K562 (cell line): ENCODE measurements around the gene UMAD1. TPM values are rescaled to one million over a fixed set of nuclear protein-coding genes. Genes with fewer than 3 reads are reported as not detected.
A peak's percentile ranks its signal among the peaks of the same experiment; 100 is the strongest.

Experiments used
- ARNT ChIP-seq, 2 experiments: fragments of 450-650 bp; IDR thresholded peaks; 2 replicates each; pipeline ENCODE4 v1.6.1; 2016; ENCODE audit warnings: mild to moderate bottlenecking in 1 of 2
- CBX8 ChIP-seq: fragments of 200-600 bp; sonication (generic); IDR thresholded peaks from 2 replicates; pipeline ENCODE4 v1.6.1; 2012; ENCODE audit warnings: borderline replicate concordance, mixed run types, low read depth, mild to moderate bottlenecking, moderate library complexity, mixed read lengths, low read length, control low read depth, inconsistent platforms; ENCODE audit not compliant: poor library complexity, severe bottlenecking; ENCODE audit errors: extremely low read depth
- CHD2 ChIP-seq: IDR thresholded peaks from 2 replicates; pipeline ENCODE4 v1.6.1; 2011; ENCODE audit warnings: low read depth, low read length
- DPF2 ChIP-seq: fragments of 450-650 bp; IDR thresholded peaks from 2 replicates; pipeline ENCODE4 v1.6.1; 2016
- FOXK1 ChIP-seq: sonication (generic); formaldehyde crosslinking; IDR thresholded peaks from 2 replicates; pipeline ENCODE4 v1.8.0; 2022; ENCODE audit warnings: missing genetic modification reagents, mild to moderate bottlenecking, borderline replicate concordance
- LCOR ChIP-seq: sonication (generic); formaldehyde crosslinking; IDR thresholded peaks from 2 replicates; pipeline ENCODE4 v1.8.0; 2022; ENCODE audit warnings: mild to moderate bottlenecking, missing genetic modification reagents
- LEF1 ChIP-seq: fragments of 450-650 bp; IDR thresholded peaks from 2 replicates; pipeline ENCODE4 v1.6.1; 2016; ENCODE audit warnings: mild to moderate bottlenecking
- MAFF ChIP-seq: IDR thresholded peaks from 2 replicates; pipeline ENCODE4 v1.6.1; 2012; ENCODE audit warnings: low read length, improper control_type of control experiment
- MEIS2 ChIP-seq: fragments of 450-650 bp; IDR thresholded peaks from 2 replicates; pipeline ENCODE4 v1.6.1; 2014; ENCODE audit warnings: mild to moderate bottlenecking; ENCODE audit not compliant: partially characterized antibody
- POU5F1 ChIP-seq: fragments of 150-350 bp; IDR thresholded peaks from 2 replicates; pipeline ENCODE4 v1.6.1; 2014; ENCODE audit warnings: borderline replicate concordance, low read length, low read depth, mild to moderate bottlenecking; ENCODE audit not compliant: partially characterized antibody
- PURB ChIP-seq: sonication (generic); formaldehyde crosslinking; IDR thresholded peaks from 2 replicates; pipeline ENCODE4 v1.9.0; 2021; ENCODE audit warnings: low read depth, mild to moderate bottlenecking, missing genetic modification reagents
- SIX5 ChIP-seq, 2 experiments: IDR thresholded peaks; 2 replicates each; pipeline ENCODE4 v1.6.1; 2011; ENCODE audit warnings: low read length in 2 of 2, borderline replicate concordance in 1 of 2, low read depth in 1 of 2, mild to moderate bottlenecking in 1 of 2, moderate library complexity in 1 of 2; ENCODE audit not compliant: insufficient read depth in 1 of 2
- SMARCE1 ChIP-seq: fragments of 450-650 bp; IDR thresholded peaks from 2 replicates; pipeline ENCODE4 v1.7.1; 2016; ENCODE audit warnings: mild to moderate bottlenecking
- SREBF1 ChIP-seq: fragments of 150-350 bp; IDR thresholded peaks from 2 replicates; pipeline ENCODE4 v1.6.1; 2014; ENCODE audit warnings: antibody characterized with exemption, low read depth, low read length, borderline replicate concordance
- STAG1 ChIP-seq: sonication (generic); formaldehyde crosslinking; IDR thresholded peaks from 2 replicates; pipeline ENCODE4 v1.5.0; 2020; ENCODE audit warnings: missing genetic modification reagents, borderline replicate concordance
- STAT5A ChIP-seq: IDR thresholded peaks from 2 replicates; pipeline ENCODE4 v1.6.1; 2012; ENCODE audit warnings: low read length, inconsistent platforms, borderline replicate concordance
- STAT5B ChIP-seq: fragments of 250-450 bp; sonication (Bioruptor Pico); IDR thresholded peaks from 2 replicates; pipeline ENCODE4 v1.8.0; 2021; ENCODE audit warnings: mild to moderate bottlenecking, inconsistent platforms
- ZKSCAN1 ChIP-seq: fragments of 150-350 bp; IDR thresholded peaks from 2 replicates; pipeline ENCODE4 v1.6.1; 2016; ENCODE audit warnings: low read depth, low read length
- ZNF212 ChIP-seq: fragments of 450-650 bp; formaldehyde crosslinking; IDR thresholded peaks from 2 replicates; pipeline ENCODE4 v1.4.0; 2020; ENCODE audit warnings: mild to moderate bottlenecking
- ZNF644 ChIP-seq: fragments of 200-800 bp; sonication (Bioruptor generic); IDR thresholded peaks from 2 replicates; pipeline ENCODE4 v1.6.1; 2016; ENCODE audit warnings: low read depth, missing genetic modification characterization, missing compliant biosample characterization
- ZNF764 ChIP-seq: fragments of 250-450 bp; sonication (Bioruptor Pico); IDR thresholded peaks from 2 replicates; pipeline ENCODE4 v1.4.0; 2020; ENCODE audit warnings: low read depth, mild to moderate bottlenecking, moderate library complexity
- ZNF785 ChIP-seq: fragments of 250-450 bp; sonication (Bioruptor Pico); IDR thresholded peaks from 2 replicates; pipeline ENCODE4 v1.4.0; 2020; ENCODE audit warnings: mild to moderate bottlenecking
- polyA plus RNA-seq, 8 experiments: library from polyadenylated mRNA; depleted of rRNA in 4 of 8; stranded (reverse) in 5 of 8; unstranded in 3 of 8; fragments of >200 nt; fragmentation: Nextera tagmentation in 2 of 8; fragmentation: Illumina TruSeq in 1 of 8; extraction: Ambion mirVana in 2 of 8; extraction: Trizol in 1 of 8; gene quantifications; 2 replicates each; pipeline versions ENCODE4 v1.2.1 to v1.2.3, GENCODE V29; 2011 to 2014; ENCODE audit warnings: inconsistent platforms in 1 of 8, missing spikeins in 1 of 8
- total RNA-seq, 7 experiments: library from RNA; depleted of rRNA in 6 of 7; stranded (reverse); fragments of >200 nt in 6 of 7; fragmentation: Illumina TruSeq in 2 of 7; extraction: Trizol in 2 of 7; gene quantifications; 2 replicates each; pipeline versions ENCODE4 v1.2.1 to v1.2.3, GENCODE V29; 2011 to 2021; ENCODE audit warnings: low replicate concordance in 1 of 7
- TF ChIP-seq, protein P1 (sequence below), 2 experiments: fragments of 450-650 bp; conservative IDR thresholded peaks; 2 replicates each; pipeline ENCODE4 v1.6.1; 2017; ENCODE audit warnings: mild to moderate bottlenecking in 2 of 2, moderate library complexity in 2 of 2
- TF ChIP-seq, protein P2 (sequence below): fragments of 450-650 bp; IDR thresholded peaks from 2 replicates; pipeline ENCODE4 v1.6.1; 2016; ENCODE audit warnings: low read depth, mild to moderate bottlenecking, moderate library complexity
- TF ChIP-seq, protein P3 (sequence below): sonication (generic); formaldehyde crosslinking; IDR thresholded peaks from 2 replicates; pipeline ENCODE4 v1.8.0; 2022; ENCODE audit warnings: mild to moderate bottlenecking, missing genetic modification reagents

Gene UMAD1
- total and polyA plus RNA-seq, 9 of the 15 experiments (the other 6 are each of a cell fraction or from before 2014, with no cell fraction given): 9.0 to 26.7 (median 13.3) TPM

DNA sequence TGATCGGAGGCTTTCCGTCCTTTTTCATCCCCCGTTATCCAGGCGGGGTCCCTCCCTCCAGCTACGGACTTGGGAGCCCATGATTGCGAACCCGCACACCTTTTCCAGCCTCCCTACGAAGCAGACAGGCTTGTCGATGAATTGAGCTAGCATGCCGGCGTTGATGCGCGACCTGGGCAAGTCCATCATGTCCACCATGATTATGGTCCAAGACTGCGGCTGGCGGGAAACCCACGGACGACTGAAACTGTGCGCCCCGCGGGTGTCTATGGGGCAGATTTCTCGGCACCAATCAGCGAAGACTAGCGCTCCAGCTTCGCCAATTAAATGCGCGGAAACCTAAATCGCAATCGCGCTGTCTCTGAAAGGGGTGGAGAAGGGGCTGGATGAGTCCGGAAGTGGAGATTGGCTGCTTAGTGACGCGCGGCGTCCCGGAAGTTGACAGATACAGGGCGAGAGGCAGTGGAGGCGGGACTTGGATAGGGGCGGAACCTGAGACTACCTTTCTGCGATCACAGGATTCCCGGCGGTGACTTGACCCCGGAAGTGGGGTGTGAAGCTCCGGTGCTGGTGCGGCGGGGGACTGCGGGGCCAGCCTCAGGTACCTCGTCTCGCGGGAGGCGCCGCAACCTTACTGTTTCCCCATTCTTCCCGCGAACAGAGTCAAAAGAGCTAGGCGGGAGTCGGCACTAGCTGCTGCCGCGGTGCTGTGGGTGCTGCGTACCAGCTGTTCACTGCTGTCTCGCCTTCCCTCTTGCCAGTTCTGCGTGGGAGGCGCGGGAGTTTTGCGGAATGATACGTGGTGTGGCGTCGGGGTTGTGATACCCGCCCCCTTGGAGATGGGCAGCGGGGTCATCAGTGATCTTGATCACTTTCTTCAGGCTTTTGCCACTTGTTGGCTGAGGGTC lies at the start of gene UMAD1 (continued):
- TF ChIP-seq, protein P1, sequence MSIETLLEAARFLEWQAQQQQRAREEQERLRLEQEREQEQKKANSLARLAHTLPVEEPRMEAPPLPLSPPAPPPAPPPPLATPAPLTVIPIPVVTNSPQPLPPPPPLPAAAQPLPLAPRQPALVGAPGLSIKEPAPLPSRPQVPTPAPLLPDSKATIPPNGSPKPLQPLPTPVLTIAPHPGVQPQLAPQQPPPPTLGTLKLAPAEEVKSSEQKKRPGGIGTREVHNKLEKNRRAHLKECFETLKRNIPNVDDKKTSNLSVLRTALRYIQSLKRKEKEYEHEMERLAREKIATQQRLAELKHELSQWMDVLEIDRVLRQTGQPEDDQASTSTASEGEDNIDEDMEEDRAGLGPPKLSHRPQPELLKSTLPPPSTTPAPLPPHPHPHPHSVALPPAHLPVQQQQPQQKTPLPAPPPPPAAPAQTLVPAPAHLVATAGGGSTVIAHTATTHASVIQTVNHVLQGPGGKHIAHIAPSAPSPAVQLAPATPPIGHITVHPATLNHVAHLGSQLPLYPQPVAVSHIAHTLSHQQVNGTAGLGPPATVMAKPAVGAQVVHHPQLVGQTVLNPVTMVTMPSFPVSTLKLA (conservative IDR thresholded peaks at IDR 0.05): peak; percentile 81 to 92
- TF ChIP-seq SIX5 (IDR thresholded peaks at IDR 0.05; ENCODE audit: borderline replicate concordance in 1 of 2, insufficient read depth in 1 of 2, low read depth in 1 of 2, low read length in 2 of 2) (no peak; a peak in 2 of 4 replicates), ARNT (IDR thresholded peaks at IDR 0.05) (peak in 1 of 2 experiments; percentile 84; a peak in 1 of 4 replicates), LEF1 (no peak), ZNF764 (CRISPR knock-in tag) (no peak), PURB (CRISPR knock-in tag) (no peak), ZNF785 (CRISPR knock-in tag) (no peak), ZNF644 (no peak), SMARCE1 (0 out of 2 replicates have a peak, but pooled peaks have one; percentile 55), ZKSCAN1 (no peak; the same call in 1 of the 2 replicates), CHD2 (peak; percentile 94), MAFF (no peak), CBX8 (no peak), MEIS2 (peak; percentile 47), STAG1 (CRISPR knock-in tag) (no peak), STAT5B (CRISPR knock-in tag) (no peak), FOXK1 (CRISPR knock-in tag) (no peak), STAT5A (no peak), POU5F1 (no peak), SREBF1 (no peak), ZNF212 (CRISPR knock-in tag) (no peak), LCOR (CRISPR knock-in tag) (peak; percentile 68; the same call in 1 of the 2 replicates), DPF2 (peak; percentile 65)
- TF ChIP-seq, protein P2, sequence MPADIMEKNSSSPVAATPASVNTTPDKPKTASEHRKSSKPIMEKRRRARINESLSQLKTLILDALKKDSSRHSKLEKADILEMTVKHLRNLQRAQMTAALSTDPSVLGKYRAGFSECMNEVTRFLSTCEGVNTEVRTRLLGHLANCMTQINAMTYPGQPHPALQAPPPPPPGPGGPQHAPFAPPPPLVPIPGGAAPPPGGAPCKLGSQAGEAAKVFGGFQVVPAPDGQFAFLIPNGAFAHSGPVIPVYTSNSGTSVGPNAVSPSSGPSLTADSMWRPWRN: no peak
- TF ChIP-seq, protein P3, sequence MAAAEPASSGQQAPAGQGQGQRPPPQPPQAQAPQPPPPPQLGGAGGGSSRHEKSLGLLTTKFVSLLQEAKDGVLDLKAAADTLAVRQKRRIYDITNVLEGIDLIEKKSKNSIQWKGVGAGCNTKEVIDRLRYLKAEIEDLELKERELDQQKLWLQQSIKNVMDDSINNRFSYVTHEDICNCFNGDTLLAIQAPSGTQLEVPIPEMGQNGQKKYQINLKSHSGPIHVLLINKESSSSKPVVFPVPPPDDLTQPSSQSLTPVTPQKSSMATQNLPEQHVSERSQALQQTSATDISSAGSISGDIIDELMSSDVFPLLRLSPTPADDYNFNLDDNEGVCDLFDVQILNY (CRISPR knock-in tag): peak; percentile 83
